ENCODE results near the gene GSDME.

The GSDME gene

GRCh38 chr7:24657980-24658379, 99.3 kb downstream of the GSDME start:
- TF ChIP-seq, protein P1, sequence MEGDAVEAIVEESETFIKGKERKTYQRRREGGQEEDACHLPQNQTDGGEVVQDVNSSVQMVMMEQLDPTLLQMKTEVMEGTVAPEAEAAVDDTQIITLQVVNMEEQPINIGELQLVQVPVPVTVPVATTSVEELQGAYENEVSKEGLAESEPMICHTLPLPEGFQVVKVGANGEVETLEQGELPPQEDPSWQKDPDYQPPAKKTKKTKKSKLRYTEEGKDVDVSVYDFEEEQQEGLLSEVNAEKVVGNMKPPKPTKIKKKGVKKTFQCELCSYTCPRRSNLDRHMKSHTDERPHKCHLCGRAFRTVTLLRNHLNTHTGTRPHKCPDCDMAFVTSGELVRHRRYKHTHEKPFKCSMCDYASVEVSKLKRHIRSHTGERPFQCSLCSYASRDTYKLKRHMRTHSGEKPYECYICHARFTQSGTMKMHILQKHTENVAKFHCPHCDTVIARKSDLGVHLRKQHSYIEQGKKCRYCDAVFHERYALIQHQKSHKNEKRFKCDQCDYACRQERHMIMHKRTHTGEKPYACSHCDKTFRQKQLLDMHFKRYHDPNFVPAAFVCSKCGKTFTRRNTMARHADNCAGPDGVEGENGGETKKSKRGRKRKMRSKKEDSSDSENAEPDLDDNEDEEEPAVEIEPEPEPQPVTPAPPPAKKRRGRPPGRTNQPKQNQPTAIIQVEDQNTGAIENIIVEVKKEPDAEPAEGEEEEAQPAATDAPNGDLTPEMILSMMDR (IDR thresholded peaks at IDR 0.05), result no peak
- Histone ChIP-seq H3K4me1 (ENCODE audit: control insufficient read depth in 1 of 2, insufficient read depth in 1 of 2, low read depth in 1 of 2, low read length in 1 of 2) (peaks cover 6% of the 10 kb centered on the region in 2 experiments), H3K27me3 (no peaks in the 10 kb centered on the region), H3K9me3 (no peaks in the 10 kb centered on the region), H3K27ac (no peak overlapping the region), H3K4me3 (ENCODE audit: low read depth in 1 of 2, low read length in 1 of 2) (no peak overlapping the region), H3K36me3 (no peaks in the 10 kb centered on the region)

- TF ChIP-seq, protein P1 (IDR thresholded peaks at IDR 0.05), result no peak
- Histone ChIP-seq H3K4me3 (ENCODE audit: low read depth in 1 of 2, low read length in 1 of 2) (no peak overlapping the region), H3K27me3 (no peaks in the 10 kb centered on the region), H3K4me1 (ENCODE audit: control insufficient read depth in 1 of 2, insufficient read depth in 1 of 2, low read depth in 1 of 2, low read length in 1 of 2) (peaks cover 6 to 11% of the 10 kb centered on the region in 2 experiments), H3K36me3 (no peaks in the 10 kb centered on the region), H3K9me3 (no peaks in the 10 kb centered on the region), H3K27ac (no peak overlapping the region)
These were observed 100.7 kb downstream of the GSDME start for GRCh38 chr7:24656608-24657007.

GRCh38 chr7:24654305-24654704, 103.0 kb downstream of the GSDME start:
- Histone ChIP-seq H3K27ac (no peak overlapping the region), H3K9me3 (no peaks in the 10 kb centered on the region), H3K4me3 (ENCODE audit: low read depth in 1 of 2, low read length in 1 of 2) (no peak overlapping the region), H3K27me3 (no peaks in the 10 kb centered on the region), H3K36me3 (no peaks in the 10 kb centered on the region), H3K4me1 (ENCODE audit: control insufficient read depth in 1 of 2, insufficient read depth in 1 of 2, low read depth in 1 of 2, low read length in 1 of 2) (peaks cover 6 to 11% of the 10 kb centered on the region in 2 experiments)
- TF ChIP-seq, protein P1 (IDR thresholded peaks at IDR 0.05), result no peak

DNA sequence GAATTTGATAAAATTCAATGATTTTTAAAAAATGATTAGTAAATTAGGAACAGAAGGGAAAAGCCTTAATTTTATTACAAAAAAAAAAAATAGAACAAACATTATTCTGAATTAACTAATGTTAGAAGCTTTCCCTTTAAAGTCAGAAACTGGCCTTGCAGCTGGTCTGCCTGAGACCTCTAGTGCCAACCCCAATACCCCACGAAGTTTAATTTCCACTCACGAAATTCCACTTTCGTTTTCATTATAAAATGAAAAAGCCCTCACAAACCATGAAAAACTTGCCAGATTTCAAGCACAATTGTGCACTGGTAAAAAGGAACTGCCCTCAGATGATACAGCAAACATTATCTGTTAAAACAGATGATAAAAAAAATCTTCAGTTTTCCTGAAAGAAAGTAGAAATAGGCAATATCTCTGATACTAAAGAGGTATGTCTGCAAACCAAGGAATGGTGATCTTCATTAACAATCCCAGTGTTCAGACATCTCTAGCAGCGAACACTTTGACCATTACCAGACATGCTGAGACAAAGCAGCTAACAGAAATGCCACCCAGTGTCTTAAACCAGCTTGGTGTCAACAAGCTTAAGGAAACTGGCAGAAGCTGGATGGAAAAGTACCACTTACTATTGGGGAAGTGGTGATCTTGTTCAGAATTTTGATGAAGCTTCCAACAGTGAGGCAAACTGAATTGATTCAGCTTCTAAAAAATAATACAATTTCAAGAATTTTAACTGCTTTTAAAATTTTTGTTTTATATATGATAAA, 103.8 kb downstream of the GSDME start:
- no peaks in the 10 kb centered on the region for H3K9me3 ChIP-seq
- no peak overlapping the region for H3K27ac ChIP-seq
- TF ChIP-seq, protein P1 (IDR thresholded peaks at IDR 0.05), result no peak
- H3K36me3 ChIP-seq, result no peaks in the 10 kb centered on the region
- no peaks in the 10 kb centered on the region for H3K27me3 ChIP-seq
- H3K4me3 ChIP-seq (ENCODE audit: low read depth in 1 of 2, low read length in 1 of 2), result peak overlapping the region in 1 of 2 experiments; percentile 13
- H3K4me1 ChIP-seq (ENCODE audit: control insufficient read depth in 1 of 2, insufficient read depth in 1 of 2, low read depth in 1 of 2, low read length in 1 of 2), result peaks cover 6 to 11% of the 10 kb centered on the region in 2 experiments

- H3K4me1 ChIP-seq (ENCODE audit: control insufficient read depth in 1 of 2, insufficient read depth in 1 of 2, low read depth in 1 of 2, low read length in 1 of 2), result peaks cover 6 to 11% of the 10 kb centered on the region in 2 experiments
- no peak overlapping the region for H3K4me3 ChIP-seq (ENCODE audit: low read depth in 1 of 2, low read length in 1 of 2)
- TF ChIP-seq, protein P1 (IDR thresholded peaks at IDR 0.05), result no peak
- H3K27me3 ChIP-seq, result no peaks in the 10 kb centered on the region
- no peaks in the 10 kb centered on the region for H3K36me3 ChIP-seq
- H3K9me3 ChIP-seq, result no peaks in the 10 kb centered on the region
- H3K27ac ChIP-seq, result no peak overlapping the region
These were observed 104.9 kb downstream of the GSDME start for GRCh38 chr7:24652251-24652939.

Measured in neutrophil (primary cell).